Type B pancreatic cell (in vitro differentiated cells): Measurements from ENCODE around the gene IL11. TPM values are rescaled to one million over a fixed set of nuclear protein-coding genes. Genes with fewer than 3 reads are reported as not detected.

ENCODE experiments used
- DNase-seq: peaks from one replicate; pipeline ENCODE4 v3.0.0; 2021; ENCODE audit warnings: mixed read lengths; ENCODE audit not compliant: unreplicated experiment; ENCODE audit errors: extremely low spot score
- H3K27ac Mint-ChIP-seq: 2 replicates; pipeline ENCODE4 v1.8.0; 2021; ENCODE audit warnings: mild to moderate bottlenecking, mixed read lengths
- H3K27me3 Mint-ChIP-seq: 2 replicates; pipeline ENCODE4 v1.8.0; 2021; ENCODE audit warnings: mixed read lengths
- H3K36me3 Mint-ChIP-seq: 2 replicates; pipeline ENCODE4 v1.8.0; 2021; ENCODE audit warnings: mixed read lengths
- H3K4me1 Mint-ChIP-seq: one replicate; pipeline ENCODE4 v1.8.0; 2021; ENCODE audit warnings: mixed read lengths; ENCODE audit not compliant: unreplicated experiment
- H3K4me3 Mint-ChIP-seq: 2 replicates; pipeline ENCODE4 v1.8.0; 2021; ENCODE audit warnings: mild to moderate bottlenecking, mixed read lengths
- H3K9me3 Mint-ChIP-seq: 2 replicates; pipeline ENCODE4 v1.8.0; 2021; ENCODE audit warnings: mixed read lengths
- total RNA-seq: library from RNA; stranded (reverse); gene quantifications from 2 replicates; pipeline ENCODE4 v1.2.1, GENCODE V29; 2021; ENCODE audit warnings: low replicate concordance
- TF ChIP-seq, protein P1 (sequence below): fragments of 200-600 bp; sonication (generic); conservative IDR thresholded peaks from 2 replicates; pipeline ENCODE4 v1.5.0; 2021; ENCODE audit warnings: antibody characterized with exemption, mild to moderate bottlenecking

Gene IL11
- total RNA-seq, 1 donor from 2014 or later: 0.46 TPM

DNA sequence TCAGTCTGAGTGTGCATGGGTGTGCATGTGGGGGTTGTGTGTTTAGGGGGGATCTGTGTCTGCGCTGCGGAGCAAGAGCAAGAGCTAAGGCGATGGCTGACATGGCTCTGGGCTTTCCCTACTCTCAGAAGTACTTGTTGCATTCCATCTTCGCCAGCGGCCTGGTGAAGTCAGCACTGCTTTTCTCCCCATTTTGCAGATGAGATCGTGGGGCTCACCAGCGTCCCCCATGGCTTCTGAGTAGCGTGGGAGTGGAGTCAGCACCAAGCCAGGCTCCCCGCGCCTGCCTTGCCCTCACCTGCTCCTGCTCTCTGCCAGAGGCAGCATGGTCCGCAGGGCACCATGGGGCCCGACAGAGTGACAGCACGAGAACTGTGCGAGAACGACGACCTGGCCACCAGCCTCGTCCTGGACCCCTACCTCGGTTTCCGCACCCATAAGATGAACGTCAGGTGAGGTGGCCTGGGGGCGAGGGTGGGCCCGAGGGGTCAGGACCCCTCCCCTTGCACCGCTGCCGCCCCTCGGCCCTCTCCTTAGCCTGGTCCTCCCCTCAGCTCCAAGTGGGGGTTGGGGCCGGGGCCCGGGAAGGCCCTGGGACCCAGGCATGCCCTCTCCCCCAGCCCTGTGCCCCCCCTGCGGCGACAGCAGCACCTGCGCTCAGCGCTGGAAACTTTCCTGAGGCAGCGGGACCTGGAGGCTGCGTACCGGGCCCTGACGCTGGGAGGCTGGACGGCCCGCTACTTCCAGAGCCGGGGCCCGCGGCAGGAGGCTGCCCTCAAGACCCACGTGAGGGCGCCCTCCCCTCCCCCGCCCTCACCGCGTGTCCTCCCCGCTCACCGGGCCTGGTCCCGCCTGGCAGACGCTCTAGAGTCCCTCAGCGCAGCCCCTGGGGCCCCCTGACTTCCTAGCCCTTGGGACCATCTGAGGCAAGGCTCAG, 28.4 kb downstream of the IL11 start:
- TF ChIP-seq, protein P1, sequence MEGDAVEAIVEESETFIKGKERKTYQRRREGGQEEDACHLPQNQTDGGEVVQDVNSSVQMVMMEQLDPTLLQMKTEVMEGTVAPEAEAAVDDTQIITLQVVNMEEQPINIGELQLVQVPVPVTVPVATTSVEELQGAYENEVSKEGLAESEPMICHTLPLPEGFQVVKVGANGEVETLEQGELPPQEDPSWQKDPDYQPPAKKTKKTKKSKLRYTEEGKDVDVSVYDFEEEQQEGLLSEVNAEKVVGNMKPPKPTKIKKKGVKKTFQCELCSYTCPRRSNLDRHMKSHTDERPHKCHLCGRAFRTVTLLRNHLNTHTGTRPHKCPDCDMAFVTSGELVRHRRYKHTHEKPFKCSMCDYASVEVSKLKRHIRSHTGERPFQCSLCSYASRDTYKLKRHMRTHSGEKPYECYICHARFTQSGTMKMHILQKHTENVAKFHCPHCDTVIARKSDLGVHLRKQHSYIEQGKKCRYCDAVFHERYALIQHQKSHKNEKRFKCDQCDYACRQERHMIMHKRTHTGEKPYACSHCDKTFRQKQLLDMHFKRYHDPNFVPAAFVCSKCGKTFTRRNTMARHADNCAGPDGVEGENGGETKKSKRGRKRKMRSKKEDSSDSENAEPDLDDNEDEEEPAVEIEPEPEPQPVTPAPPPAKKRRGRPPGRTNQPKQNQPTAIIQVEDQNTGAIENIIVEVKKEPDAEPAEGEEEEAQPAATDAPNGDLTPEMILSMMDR: no peak
- Mint-ChIP-seq H3K27me3 (peaks cover 3% of the 10 kb centered on the region), H3K4me3 (peak overlapping the region; percentile 85), H3K36me3 (peaks cover 4% of the 10 kb centered on the region), H3K4me1 (peaks cover 19% of the 10 kb centered on the region), H3K27ac (peak overlapping the region; percentile 62), H3K9me3 (no peaks in the 10 kb centered on the region)
- DNase-seq: no peak

DNA sequence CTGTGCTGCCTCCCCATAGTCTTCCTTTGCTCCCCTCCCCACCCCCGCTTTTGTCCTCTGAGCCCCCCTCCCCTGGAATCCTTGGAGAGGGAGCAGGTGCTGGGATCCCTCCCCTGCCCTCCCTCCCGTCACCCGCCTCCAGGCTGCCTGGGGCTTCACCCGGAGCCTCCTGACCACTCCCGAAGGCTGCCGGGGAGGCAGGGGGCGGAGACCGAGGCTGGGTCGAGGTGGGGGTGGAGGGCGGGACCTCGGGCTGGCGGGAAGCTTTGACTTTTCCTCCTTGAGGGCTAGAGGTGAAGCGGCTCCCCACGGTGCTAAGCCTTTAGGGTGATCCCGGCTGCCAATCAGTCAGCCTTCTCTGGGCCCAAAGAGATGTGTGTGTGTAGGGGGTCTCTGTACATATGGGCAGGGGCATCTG, 29.1 kb downstream of the IL11 start:
- H3K36me3 Mint-ChIP-seq: peaks cover 4% of the 10 kb centered on the region
- H3K4me3 Mint-ChIP-seq: peak overlapping the region; percentile 88
- TF ChIP-seq, protein P1: no peak
- no peak for DNase-seq
- peaks cover 3% of the 10 kb centered on the region for H3K27me3 Mint-ChIP-seq
- no peaks in the 10 kb centered on the region for H3K9me3 Mint-ChIP-seq
- H3K4me1 Mint-ChIP-seq: peaks cover 19% of the 10 kb centered on the region
- peak overlapping the region; percentile 68 for H3K27ac Mint-ChIP-seq

DNA sequence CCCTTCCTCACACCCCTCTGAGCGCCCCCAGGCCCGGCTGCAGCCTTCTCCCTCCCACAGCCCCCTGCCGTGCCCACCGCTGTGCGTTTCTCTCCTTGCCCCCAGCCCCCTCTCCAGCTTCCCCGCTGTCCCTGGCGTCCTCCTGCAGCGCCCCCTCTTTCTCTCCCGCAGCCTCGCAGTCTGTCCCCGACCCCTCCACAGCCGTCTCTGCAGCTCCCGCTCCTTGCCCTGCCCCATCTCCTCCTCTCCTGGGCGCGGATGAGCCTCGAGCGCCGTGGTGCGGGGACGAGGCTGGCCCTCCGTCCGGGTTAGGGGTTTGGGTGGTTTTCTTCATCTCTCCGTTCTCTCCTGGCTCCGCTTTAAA, 29.5 kb downstream of the IL11 start:
- Mint-ChIP-seq H3K4me3 (peak overlapping the region; percentile 88), H3K27ac (peak overlapping the region; percentile 68), H3K4me1 (peaks cover 19% of the 10 kb centered on the region), H3K9me3 (no peaks in the 10 kb centered on the region), H3K36me3 (peaks cover 4% of the 10 kb centered on the region), H3K27me3 (peaks cover 3% of the 10 kb centered on the region)
- DNase-seq: no peak
- TF ChIP-seq, protein P1: no peak

DNA sequence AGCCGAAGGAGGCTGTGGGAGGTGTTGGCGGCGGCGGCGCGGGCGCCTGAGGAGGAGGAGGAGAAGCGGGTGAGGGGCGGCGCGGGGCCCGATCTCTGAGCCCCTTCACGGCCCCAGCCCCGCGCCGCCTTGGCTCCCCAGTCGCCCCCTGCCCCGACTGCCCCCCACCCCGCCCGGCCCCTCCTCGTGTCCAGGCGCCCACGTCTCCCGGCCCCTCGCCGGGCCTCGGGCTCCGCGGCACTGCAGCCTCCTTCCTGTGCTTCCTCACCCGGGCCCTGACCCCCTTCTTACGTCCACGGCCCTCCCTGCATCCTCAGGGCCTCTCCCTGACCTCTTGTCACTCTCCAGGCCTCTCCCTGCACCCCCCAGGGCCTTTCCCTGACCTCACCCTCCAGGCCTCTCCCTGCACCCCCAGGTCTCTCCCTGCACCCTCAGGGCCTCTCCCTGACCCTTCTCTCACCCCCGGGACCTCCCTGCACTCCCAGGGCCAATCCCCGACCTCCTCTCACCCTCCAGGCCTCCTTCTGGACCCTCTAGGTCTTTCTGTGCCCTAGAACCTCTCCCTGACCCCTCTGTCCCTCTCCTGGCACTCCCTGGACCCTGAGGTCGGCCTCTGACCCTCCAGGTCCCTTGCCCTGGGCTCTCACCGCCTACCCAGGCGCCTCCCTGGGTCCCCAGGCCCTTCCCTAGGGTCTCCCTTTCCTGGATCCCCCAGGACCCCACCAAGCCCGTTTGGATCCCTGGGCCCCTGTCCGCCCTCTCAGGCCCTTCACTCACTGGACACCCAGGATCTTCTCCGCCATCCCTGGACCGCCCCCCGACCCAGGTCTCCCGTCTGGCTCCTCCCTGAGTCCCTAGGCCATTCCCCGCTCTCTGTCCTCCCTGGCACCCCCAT, 30.1 kb downstream of the IL11 start:
- Mint-ChIP-seq H3K27ac (peak overlapping the region; percentile 100), H3K4me1 (peaks cover 13% of the 10 kb centered on the region), H3K27me3 (peaks cover 3% of the 10 kb centered on the region), H3K4me3 (peak overlapping the region; percentile 100), H3K9me3 (no peaks in the 10 kb centered on the region), H3K36me3 (peaks cover 4% of the 10 kb centered on the region)
- TF ChIP-seq, protein P1: no peak
- DNase-seq: no peak

DNA sequence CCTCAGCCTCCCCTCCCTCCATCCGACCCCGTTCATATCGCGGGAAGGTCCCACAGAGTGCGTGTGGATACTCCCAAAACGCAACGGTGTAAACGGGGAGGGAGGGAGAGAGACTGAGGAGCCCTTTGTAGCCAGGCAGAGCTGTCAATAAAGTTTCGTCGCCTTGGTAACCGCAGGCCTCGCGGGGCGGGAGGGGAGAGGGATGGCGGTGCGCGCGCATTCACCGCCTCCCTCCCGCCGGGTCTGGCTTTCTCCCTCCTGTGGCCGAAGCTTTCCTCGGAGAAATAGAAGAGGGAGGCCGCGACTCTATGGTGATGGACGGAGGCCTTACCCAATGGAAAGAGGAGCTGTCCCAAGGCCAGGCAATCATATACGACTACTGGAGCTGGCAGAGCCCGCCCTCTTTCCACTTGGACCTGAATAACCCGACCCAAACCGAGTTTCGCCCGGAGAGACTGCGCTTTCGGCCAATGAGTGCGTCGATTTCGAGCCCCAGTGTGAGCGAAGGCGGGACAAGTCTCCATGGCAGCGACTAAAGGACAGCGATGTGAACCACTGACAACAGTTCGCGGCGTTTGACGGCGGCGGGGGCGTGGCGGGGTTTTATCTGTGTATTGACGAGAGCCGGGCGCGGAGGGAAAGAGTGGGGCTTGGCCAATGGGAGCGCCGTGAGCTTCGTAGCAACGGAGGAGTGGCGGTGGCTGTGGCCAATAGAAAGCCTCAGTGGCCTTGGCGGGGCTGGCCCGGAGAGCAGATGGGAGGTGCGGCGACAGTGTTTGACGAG, 31.0 kb downstream of the IL11 start, which contains the start of gene KMT5C:
KMT5C (plus strand) TSS at position 772 of the 784 bp plus-strand sequence. CDS start 2,061 bp downstream, outside the sequence.
- TF ChIP-seq, protein P1: peak; percentile 55
- H3K27me3 Mint-ChIP-seq: peaks cover 3% of the 10 kb centered on the region
- H3K4me1 Mint-ChIP-seq: peaks cover 10% of the 10 kb centered on the region
- H3K27ac Mint-ChIP-seq: peak within 1 kb of the TSS; percentile 100
- peaks cover 4% of the 10 kb centered on the region for H3K36me3 Mint-ChIP-seq
- DNase-seq: peak; percentile 100
- no peaks in the 10 kb centered on the region for H3K9me3 Mint-ChIP-seq
- peak within 1 kb of the TSS; percentile 100 for H3K4me3 Mint-ChIP-seq
